Measurements from ENCODE around the gene CAMTA1. TPM values are rescaled to one million over a fixed set of nuclear protein-coding genes. Genes with fewer than 3 reads are reported as not detected.
A peak's percentile ranks its signal among the peaks of the same experiment; 100 is the strongest.

The CAMTA1 gene
- polyA plus RNA-seq, 1 donor from 2014 or later, result 79.0 TPM

DNA sequence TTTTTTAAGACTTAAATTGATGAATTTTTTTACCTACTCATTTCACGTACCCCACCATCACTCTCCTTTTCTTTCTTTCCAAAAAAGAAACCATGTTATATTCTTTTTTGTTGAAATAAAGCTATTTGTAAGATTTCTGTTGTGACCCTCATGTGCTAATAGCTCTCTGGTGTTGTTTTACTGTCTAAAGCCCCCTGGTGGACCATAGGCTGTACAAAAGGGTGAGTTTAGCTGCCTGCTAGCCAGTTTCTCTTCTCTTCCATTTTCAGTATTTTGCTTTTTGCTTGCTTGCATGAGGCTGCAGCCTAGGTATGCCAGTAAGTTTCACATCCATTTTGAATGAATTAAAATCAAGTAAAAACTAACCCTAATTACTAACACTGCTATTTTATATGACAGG, 970.2 kb downstream of the CAMTA1 start:
- peaks cover 0 to 4% (median 4%) of the 10 kb centered on the region in 3 donors for H3K4me1 Mint-ChIP-seq
- no peak overlapping the region for H3K4me3 Mint-ChIP-seq
- H3K36me3 Mint-ChIP-seq, result no peaks in the 10 kb centered on the region
- H3K27me3 Mint-ChIP-seq, result peaks cover 1% of the 10 kb centered on the region
- H3K27ac Mint-ChIP-seq, result no peak overlapping the region
- no peaks in the 10 kb centered on the region for H3K9me3 Mint-ChIP-seq

DNA sequence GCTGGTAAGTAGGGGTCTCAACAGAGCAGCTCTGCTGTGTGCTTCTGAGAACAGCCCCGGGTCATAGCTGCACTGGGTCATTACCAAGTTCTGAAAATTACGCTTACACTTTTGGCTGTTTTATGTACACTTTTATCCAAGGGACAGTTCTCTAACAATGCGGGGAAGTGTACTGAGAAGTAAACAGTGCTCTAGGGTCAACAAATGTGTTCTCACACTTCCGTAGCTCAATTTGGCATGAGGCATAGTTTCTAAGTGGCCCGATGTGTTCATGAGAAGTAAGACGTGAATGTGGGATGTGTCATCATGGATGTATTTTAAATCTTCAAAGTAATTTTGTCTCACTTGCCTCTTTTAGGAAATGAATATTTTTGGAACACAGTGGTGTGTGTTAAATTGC, 975.0 kb downstream of the CAMTA1 start:
- Mint-ChIP-seq H3K4me1 (no peaks in the 10 kb centered on the region), H3K27ac (no peak overlapping the region), H3K4me3 (no peak overlapping the region), H3K36me3 (no peaks in the 10 kb centered on the region), H3K27me3 (no peaks in the 10 kb centered on the region), H3K9me3 (no peaks in the 10 kb centered on the region)

DNA sequence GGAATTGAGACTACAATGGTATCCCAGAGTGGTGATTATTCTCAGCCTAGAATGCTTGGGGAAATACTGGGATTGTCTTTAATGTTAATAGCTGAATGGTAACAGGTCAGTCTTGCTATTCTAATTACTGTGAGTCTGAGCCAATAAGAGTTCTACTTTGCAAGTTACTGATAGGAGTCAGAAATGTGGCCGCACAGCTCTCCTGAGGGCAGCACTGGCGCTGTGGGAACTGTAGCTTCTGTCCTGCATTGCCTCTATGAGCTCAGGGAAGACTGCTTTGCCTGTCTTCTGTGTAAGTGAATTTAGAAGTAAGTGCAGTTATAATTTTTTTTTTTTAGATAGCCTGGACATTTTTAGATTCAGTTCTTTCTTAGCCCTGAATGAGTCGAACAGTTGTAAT, 975.8 kb downstream of the CAMTA1 start:
- H3K27me3 Mint-ChIP-seq, result no peaks in the 10 kb centered on the region

DNA sequence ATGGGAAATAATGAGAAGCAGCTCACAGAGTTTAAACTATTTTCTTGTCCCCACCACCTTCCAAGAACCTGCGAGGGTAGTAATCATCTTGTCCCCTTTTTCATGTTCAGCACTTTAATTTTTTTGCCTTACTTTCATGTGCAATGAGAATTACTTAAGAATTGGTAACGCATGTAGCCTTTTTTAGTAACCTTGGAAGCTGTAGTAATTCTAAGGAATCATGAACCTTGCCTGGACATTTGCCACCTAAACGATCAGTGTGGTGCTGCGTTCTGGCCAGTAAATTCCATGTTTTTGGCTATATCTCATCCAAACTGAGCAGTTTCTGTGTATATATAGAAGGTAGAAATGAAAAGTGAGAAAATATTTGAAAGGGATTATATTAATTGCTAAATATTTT, 981.9 kb downstream of the CAMTA1 start:
- no peaks in the 10 kb centered on the region for H3K27me3 Mint-ChIP-seq
- no peaks in the 10 kb centered on the region for H3K9me3 Mint-ChIP-seq
- H3K4me3 Mint-ChIP-seq, result no peak overlapping the region
- H3K27ac Mint-ChIP-seq, result no peak overlapping the region
- H3K4me1 Mint-ChIP-seq, result peaks cover under 1 to 9% (median 4%) of the 10 kb centered on the region in 3 donors
- H3K36me3 Mint-ChIP-seq, result peaks cover 2% of the 10 kb centered on the region

More for the DNA sequence above, 975.8 kb downstream of the CAMTA1 start:
- Mint-ChIP-seq H3K27ac (no peak overlapping the region), H3K4me3 (no peak overlapping the region), H3K4me1 (no peaks in the 10 kb centered on the region), H3K9me3 (no peaks in the 10 kb centered on the region), H3K36me3 (no peaks in the 10 kb centered on the region)

DNA sequence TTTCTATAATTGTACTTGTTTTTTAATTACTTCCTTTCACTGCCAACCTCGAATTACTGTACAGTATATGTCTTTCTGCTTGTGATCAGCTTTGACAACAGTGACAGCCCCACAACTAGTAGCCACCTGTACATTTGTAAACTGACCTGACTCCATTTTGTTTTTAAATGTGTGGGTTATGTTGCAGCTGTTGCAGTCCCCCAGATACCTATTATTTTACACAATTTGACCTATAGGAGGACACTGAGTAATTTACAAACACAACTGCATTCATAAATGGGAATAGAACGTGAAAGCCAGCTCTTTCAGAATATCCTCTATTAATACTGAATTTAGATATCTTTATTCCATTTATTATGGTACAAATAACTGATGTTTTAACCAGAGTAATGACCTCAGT, 983.3 kb downstream of the CAMTA1 start:
- Mint-ChIP-seq H3K27me3 (no peaks in the 10 kb centered on the region), H3K4me1 (peaks cover 9 to 20% (median 17%) of the 10 kb centered on the region in 3 donors), H3K9me3 (no peaks in the 10 kb centered on the region), H3K4me3 (peak overlapping the region in 1 of 4 donors; percentile 97), H3K36me3 (peaks cover 2% of the 10 kb centered on the region), H3K27ac (no peak overlapping the region)

DNA sequence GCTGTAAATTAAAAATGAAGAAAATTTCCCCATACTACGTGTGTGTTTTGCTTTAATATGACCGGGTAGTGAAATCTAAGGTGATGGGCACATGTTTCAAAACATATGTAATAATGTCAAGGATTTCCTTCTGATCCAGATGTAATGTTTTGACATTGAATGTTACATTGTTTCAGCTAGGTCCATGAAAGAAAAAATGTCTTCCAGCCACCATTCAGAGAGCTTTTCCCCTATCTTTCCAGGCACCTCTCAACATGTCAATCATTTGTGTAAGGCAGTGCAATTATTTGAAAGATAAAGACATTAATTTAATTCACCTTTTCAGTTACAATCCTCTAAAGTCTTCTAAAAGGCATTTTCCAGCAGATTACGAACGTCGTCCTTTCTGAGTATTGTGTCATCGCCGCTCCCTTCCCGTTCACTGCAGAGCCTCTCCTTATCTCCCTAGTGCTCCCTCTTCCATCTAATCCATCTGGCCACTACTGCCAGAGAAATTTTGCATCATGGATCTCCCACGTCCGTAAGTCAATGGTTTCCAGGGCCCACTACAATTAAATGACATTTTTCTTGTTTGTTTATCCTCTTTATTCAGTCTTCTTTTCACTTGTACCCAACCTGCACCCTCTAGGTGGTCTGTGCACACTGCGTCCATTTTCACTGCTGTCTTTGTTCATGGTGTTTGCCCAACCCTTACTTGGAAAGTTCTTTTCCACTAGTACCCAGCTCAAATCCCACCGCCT, 984.6 kb downstream of the CAMTA1 start:
- H3K36me3 Mint-ChIP-seq, result peaks cover 5% of the 10 kb centered on the region
- peak overlapping the region; percentile 1 to 97 (median 55) for H3K4me3 Mint-ChIP-seq
- H3K4me1 Mint-ChIP-seq, result peaks cover 9 to 25% (median 23%) of the 10 kb centered on the region in 3 donors
- peak overlapping the region in 1 of 3 donors; percentile 40 for H3K27ac Mint-ChIP-seq
- no peaks in the 10 kb centered on the region for H3K27me3 Mint-ChIP-seq
- no peaks in the 10 kb centered on the region for H3K9me3 Mint-ChIP-seq

DNA sequence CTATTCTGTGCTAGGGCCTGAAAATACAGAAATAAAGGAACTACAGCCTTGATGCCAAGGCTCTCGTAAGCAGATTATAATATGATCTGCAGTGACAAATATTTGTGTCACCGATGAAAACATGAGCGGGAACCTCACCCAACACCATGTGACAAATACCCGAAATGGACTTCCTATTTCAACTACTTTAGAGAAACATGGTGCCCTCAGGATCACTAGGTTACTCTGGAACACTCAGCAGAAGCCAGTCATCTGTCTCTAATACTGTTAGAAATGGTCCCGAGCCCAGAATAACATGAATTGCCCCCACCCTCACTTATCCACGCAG, 985.4 kb downstream of the CAMTA1 start:
- H3K4me3 Mint-ChIP-seq, result peak overlapping the region; percentile 86 to 97 (median 94)
- peaks cover 9 to 25% (median 25%) of the 10 kb centered on the region in 3 donors for H3K4me1 Mint-ChIP-seq
- no peaks in the 10 kb centered on the region for H3K9me3 Mint-ChIP-seq
- H3K36me3 Mint-ChIP-seq, result peaks cover 5% of the 10 kb centered on the region
- H3K27me3 Mint-ChIP-seq, result no peaks in the 10 kb centered on the region
- peak overlapping the region; percentile 67 to 95 (median 95) for H3K27ac Mint-ChIP-seq

DNA sequence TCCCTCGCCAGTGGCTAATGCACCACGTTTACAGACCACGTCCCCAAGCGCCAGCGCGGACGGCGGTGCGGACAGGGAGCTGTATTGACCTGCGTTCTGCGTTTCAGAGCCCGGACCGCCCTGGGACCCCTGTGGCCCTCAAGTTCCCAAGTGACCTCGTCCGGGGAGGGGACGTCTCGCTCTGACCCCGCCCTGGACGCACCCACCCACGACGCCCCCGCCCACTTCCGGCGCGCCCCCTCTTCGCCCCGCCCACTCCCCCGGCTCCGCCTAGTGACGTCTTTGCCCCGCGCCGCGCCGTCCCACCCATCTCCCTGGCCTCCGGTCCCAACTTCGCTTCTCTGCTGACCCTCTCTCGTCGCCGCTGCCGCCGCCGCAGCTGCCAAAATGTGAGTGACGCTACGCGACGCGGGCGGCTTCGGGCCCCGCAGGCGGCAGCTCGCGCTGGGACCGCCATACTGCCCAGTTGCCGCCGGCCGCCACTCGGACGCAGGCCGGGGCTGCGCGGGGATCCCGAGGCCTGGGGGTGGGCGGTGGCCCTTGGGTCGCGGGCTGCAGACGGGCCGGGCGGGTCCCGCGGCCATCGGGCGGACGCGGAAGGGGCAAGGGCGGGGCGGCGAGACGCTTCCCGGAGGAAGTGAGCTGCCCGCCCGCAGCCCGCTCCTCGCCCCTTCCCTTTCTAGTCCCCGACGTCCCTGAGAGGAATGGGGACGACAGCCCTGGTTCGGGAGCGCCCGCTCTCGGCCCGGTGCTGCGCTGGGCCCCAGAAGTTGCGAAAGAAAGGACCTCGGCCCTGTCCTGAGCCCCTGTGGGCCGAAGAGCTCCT, 986.0 kb downstream of the CAMTA1 start, which contains the start of gene VAMP3:
TSS of gene VAMP3 (plus strand) at position 300 of the 826 bp plus-strand sequence. CDS start at position 388, 88 bp downstream.
- peaks cover 9 to 28% (median 25%) of the 10 kb centered on the region in 3 donors for H3K4me1 Mint-ChIP-seq

DNA sequence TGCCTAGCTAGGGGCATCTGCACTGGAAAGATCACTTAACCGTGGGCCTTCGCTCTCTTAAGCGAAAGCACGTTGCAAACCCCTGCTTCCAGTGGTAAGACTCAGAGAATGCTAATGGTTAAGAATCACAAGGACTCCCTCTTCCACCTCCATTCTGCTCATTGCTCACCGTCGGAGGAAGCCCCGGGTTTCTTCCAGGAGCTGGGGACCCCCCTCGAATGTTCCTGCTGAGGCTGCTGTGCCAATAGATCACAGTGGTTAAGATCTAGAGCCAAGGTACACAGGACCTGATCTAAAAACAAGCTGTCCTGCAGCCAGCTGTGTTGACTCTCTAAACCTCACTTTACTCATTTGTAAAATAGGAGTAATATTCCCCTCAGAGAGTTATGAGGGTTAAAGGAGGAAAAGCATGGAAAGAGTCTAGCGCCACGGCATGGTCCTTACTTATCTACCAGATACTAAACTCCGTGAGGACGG, 986.6 kb downstream of the CAMTA1 start:
- H3K4me3 Mint-ChIP-seq, result peak overlapping the region; percentile 82 to 97 (median 92)
- H3K27me3 Mint-ChIP-seq, result no peaks in the 10 kb centered on the region
- no peaks in the 10 kb centered on the region for H3K9me3 Mint-ChIP-seq
- H3K4me1 Mint-ChIP-seq, result peaks cover 9 to 28% (median 25%) of the 10 kb centered on the region in 3 donors
- peak overlapping the region; percentile 71 to 95 (median 90) for H3K27ac Mint-ChIP-seq
- peaks cover 5% of the 10 kb centered on the region for H3K36me3 Mint-ChIP-seq

More for the DNA sequence above, 986.0 kb downstream of the CAMTA1 start, which contains the start of gene VAMP3:
- Mint-ChIP-seq H3K4me3 (peak within 1 kb of the TSS; percentile 86 to 97 (median 94)), H3K36me3 (peaks cover 5% of the 10 kb centered on the region), H3K27ac (peak within 1 kb of the TSS; percentile 71 to 95 (median 95)), H3K27me3 (no peaks in the 10 kb centered on the region), H3K9me3 (no peaks in the 10 kb centered on the region)

DNA sequence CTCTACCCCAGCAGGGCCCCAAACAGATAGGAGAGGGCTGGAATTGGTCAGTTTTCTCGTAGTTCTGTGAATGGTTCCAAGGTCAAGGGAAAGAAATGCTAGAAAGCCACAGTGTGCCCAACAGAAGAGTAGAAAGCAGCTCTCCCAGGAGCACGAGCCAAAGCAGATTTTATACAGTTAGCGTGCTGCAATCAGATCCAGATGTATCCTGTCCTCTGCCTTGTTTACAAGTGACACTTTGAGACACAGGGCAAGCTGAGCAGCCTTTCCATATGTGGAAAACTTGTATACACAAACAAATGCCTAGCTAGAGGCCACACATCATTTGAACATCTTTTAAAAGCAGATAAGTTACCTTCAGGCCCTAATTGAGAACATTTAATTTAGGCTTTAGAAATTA, 992.3 kb downstream of the CAMTA1 start:
- Mint-ChIP-seq H3K27me3 (no peaks in the 10 kb centered on the region), H3K4me1 (peaks cover 11 to 28% (median 22%) of the 10 kb centered on the region in 3 donors), H3K4me3 (no peak overlapping the region), H3K9me3 (no peaks in the 10 kb centered on the region), H3K36me3 (peaks cover 4% of the 10 kb centered on the region), H3K27ac (peak overlapping the region in 1 of 3 donors; percentile 69)

DNA sequence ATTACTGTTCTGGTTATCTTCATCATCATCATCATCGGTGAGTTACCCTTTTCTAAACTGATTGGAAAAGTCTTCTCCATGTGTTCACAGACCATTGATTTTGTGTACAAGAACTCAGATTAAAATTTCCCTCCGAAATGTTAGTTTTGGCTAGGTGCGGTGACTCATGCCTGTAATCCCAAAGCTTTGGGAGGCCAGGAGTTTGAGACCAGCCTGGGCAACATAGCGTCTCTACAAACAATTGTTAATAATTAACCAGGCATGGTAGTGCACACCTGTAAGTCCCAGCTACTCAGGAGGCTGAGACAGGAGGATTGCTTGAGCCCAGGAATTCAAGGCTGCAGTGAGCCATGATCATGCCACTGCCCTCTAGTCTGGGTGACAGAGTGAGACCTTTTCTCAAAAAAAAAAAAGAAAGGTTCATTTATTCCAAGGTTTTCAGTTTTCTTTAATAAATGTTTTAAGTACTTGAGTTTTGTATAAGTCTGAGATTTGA, 992.9 kb downstream of the CAMTA1 start:
- Mint-ChIP-seq H3K4me1 (peaks cover 11 to 25% (median 22%) of the 10 kb centered on the region in 3 donors), H3K36me3 (peaks cover 4% of the 10 kb centered on the region), H3K4me3 (no peak overlapping the region), H3K27me3 (no peaks in the 10 kb centered on the region), H3K27ac (no peak overlapping the region), H3K9me3 (no peaks in the 10 kb centered on the region)

DNA sequence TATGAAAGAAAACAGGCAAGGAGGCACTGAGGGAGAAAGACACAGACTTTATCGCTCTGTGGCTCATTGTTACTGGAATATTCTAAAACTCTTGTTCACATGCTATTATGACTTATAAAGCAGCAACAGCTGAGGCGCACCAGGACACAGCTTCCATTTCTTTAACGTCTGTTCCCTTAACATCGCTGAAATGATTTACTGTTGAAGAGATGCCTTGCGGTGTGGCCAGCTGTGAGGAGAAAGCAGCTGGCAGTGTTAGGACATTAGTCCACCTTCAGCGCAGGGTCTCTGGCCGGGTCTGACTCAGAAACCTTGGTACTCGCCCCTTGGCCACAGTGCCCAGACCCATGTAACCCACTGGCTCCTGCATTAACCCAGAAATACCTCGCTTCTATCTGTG, 995.7 kb downstream of the CAMTA1 start:
- peak overlapping the region in 1 of 4 donors; percentile 81 for H3K4me3 Mint-ChIP-seq
- H3K27ac Mint-ChIP-seq, result peak overlapping the region in 1 of 3 donors; percentile 71
- no peaks in the 10 kb centered on the region for H3K9me3 Mint-ChIP-seq
- peaks cover 3% of the 10 kb centered on the region for H3K27me3 Mint-ChIP-seq
- H3K36me3 Mint-ChIP-seq, result no peaks in the 10 kb centered on the region
- H3K4me1 Mint-ChIP-seq, result peaks cover 9 to 15% (median 13%) of the 10 kb centered on the region in 3 donors

DNA sequence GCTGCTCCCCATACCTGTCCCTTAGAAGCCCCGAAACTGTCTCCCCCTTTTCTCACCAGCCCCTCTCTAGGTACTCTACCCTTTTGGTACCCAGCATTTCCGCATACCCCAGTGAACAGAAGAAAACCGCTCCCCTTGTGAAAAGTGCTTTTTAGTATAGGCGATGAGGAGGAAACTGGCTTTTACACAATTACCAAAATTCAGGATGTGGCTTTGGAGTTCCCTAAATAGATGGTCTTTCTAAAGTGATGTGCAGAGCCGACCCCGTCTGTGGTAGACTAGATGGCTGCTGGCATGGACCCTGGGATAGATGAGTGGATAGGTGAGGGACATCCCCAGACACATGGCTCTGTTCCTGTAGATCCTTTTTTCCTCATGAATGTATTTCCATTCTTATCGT, 996.2 kb downstream of the CAMTA1 start:
- Mint-ChIP-seq H3K27me3 (peaks cover 3% of the 10 kb centered on the region), H3K9me3 (no peaks in the 10 kb centered on the region), H3K4me1 (peaks cover 9 to 17% (median 16%) of the 10 kb centered on the region in 3 donors), H3K27ac (peak overlapping the region in 1 of 3 donors; percentile 71), H3K36me3 (no peaks in the 10 kb centered on the region), H3K4me3 (peak overlapping the region in 2 of 4 donors; percentile 20 to 81)

DNA sequence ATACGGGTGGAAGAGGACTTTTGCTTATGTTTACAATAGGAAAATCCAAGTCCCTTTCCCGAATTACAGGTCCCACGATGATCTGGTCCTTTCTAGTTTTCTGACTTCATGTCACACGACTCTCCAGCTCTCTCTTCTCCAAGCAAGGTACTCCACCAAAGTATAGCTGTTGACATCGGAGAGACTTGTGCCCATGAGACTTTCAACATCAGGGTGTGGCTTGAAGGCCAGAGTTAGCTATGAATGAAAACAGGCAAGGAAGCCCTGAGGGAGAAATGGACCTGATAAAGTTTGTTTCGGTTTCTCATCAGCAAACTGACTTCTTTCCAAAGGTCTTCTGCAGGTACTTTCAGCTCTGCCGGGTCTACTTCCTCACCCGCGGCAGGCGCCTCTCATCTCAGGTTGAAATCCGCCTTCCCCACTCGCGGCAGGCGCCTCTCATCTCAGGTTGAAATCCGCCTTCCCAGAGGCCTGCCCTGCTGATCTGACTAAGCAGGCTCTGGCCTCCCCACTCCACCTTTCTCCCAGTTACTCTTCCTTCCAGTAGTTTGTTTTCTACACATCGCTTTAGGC, 996.8 kb downstream of the CAMTA1 start:
- no peaks in the 10 kb centered on the region for H3K9me3 Mint-ChIP-seq
- peak overlapping the region; percentile 30 to 71 (median 65) for H3K27ac Mint-ChIP-seq
- H3K4me1 Mint-ChIP-seq, result peaks cover 12 to 22% (median 16%) of the 10 kb centered on the region in 3 donors
- H3K4me3 Mint-ChIP-seq, result peak overlapping the region; percentile 79 to 87 (median 82)
- no peaks in the 10 kb centered on the region for H3K36me3 Mint-ChIP-seq
- H3K27me3 Mint-ChIP-seq, result peaks cover 3% of the 10 kb centered on the region
